HepG2 (cell line): Measurements from ENCODE around the gene PPP1R9A. TPM values are rescaled to one million over a fixed set of nuclear protein-coding genes. Genes with fewer than 3 reads are reported as not detected.

Experiments used
- ATAC-seq: fragments of 200-7000 bp; cut with Tn5 transposase; 3 replicates; pipeline ENCODE4 v1.9.1; 2020; ENCODE audit warnings: mild to moderate bottlenecking, moderate library complexity
- BruUV-seq: library from RNA; stranded (reverse); fragments of 400-500 nt; replicated peaks from 2 replicates; lab custom pipeline; 2021; lab: Mats Ljungman, UMichigan
- CTCF ChIA-PET: fragments of 300-600 bp; formaldehyde crosslinking; extraction: SDS; loops from one replicate; lab custom pipeline; 2021; ENCODE audit warnings: low total read pairs, inconsistent platforms, low intra/inter-chr PET ratio; lab: Yijun Ruan, JAX
- POLR2A ChIA-PET: fragments of 350-600 bp; sonication (Branson Sonifier 250); formaldehyde crosslinking; loops from one replicate; lab custom pipeline; 2020; ENCODE audit warnings: antibody characterized with exemption, inconsistent platforms; lab: Yijun Ruan, JAX
- DNase-seq: peaks from one replicate; pipeline ENCODE4 v3.0.0-alpha.2; 2015; ENCODE audit warnings: low spot score
- FAIRE-seq: peaks from 3 replicates; lab custom pipeline; 2011; peaks lifted over from hg19 to GRCh38; lab: Jason Lieb, UNC
- H2AFZ ChIP-seq: one replicate; pipeline ENCODE4 v1.6.1; 2011; ENCODE audit warnings: low read length, inconsistent platforms
- H3K27ac ChIP-seq: fragments of 300-600 bp; 3 replicates; pipeline ENCODE4 v1.8.0; 2011; ENCODE audit warnings: mixed run types, mild to moderate bottlenecking, mixed read lengths, low read length, inconsistent platforms; ENCODE audit not compliant: insufficient read depth; ENCODE audit errors: extremely low read length
- H3K27me3 ChIP-seq, 2 experiments: fragments of 200-600 bp in 1 of 2; 2 replicates in 1 of 2; 3 replicates in 1 of 2; pipeline versions ENCODE4 v1.6.0 to v1.8.0; 2011; ENCODE audit warnings: low read length in 2 of 2, mild to moderate bottlenecking in 2 of 2, moderate library complexity in 2 of 2, inconsistent platforms in 1 of 2; ENCODE audit not compliant: insufficient read depth in 2 of 2, control insufficient read depth in 1 of 2
- H3K36me3 ChIP-seq, 2 experiments: fragments of 200-600 bp in 1 of 2; replicated peaks in 1 of 2; 2 replicates in 1 of 2; 3 replicates in 1 of 2; pipeline versions ENCODE4 v1.5.1 to v1.8.0; 2011; ENCODE audit warnings: low read length in 2 of 2, inconsistent platforms in 1 of 2; ENCODE audit not compliant: insufficient read depth in 2 of 2, control insufficient read depth in 1 of 2
- H3K4me1 ChIP-seq: 2 replicates; pipeline ENCODE4 v1.5.1; 2012; ENCODE audit warnings: low read length, inconsistent platforms; ENCODE audit not compliant: insufficient read depth
- H3K4me2 ChIP-seq: 2 replicates; pipeline ENCODE4 v1.6.0; 2011; ENCODE audit warnings: low read depth, low read length, inconsistent platforms
- H3K4me3 ChIP-seq, 3 experiments: fragments of 200-600 bp in 1 of 3; sonication (generic), shearing (Covaris generic) in 1 of 3; replicated peaks in 1 of 3; 2 replicates each; pipeline ENCODE4 v1.5.1; 2011 to 2016; ENCODE audit warnings: low read length in 3 of 3, inconsistent platforms in 2 of 3, low read depth in 2 of 3, mild to moderate bottlenecking in 2 of 3, control low read depth in 1 of 3, mixed read lengths in 1 of 3; ENCODE audit not compliant: insufficient read depth in 1 of 3
- H3K79me2 ChIP-seq: one replicate; pipeline ENCODE4 v1.6.1; 2011; ENCODE audit warnings: low read length, inconsistent platforms; ENCODE audit not compliant: insufficient read depth
- H3K9ac ChIP-seq: 2 replicates; pipeline ENCODE4 v1.6.0; 2011; ENCODE audit warnings: mild to moderate bottlenecking, low read depth, low read length, inconsistent platforms; ENCODE audit not compliant: insufficient read depth
- H3K9me3 ChIP-seq: 2 replicates; pipeline ENCODE4 v1.5.1; 2012; ENCODE audit warnings: mild to moderate bottlenecking, low read length
- H4K20me1 ChIP-seq: 2 replicates; pipeline ENCODE4 v1.6.0; 2011; ENCODE audit warnings: inconsistent platforms, mild to moderate bottlenecking, low read length, moderate library complexity; ENCODE audit not compliant: insufficient read depth
- PHB2 ChIP-seq: fragments of 450-650 bp; IDR thresholded peaks from 2 replicates; pipeline ENCODE4 v1.6.1; 2018; ENCODE audit not compliant: partially characterized antibody
- PHF8 ChIP-seq: sonication (generic); formaldehyde crosslinking; IDR thresholded peaks from 2 replicates; pipeline ENCODE4 v1.5.0; 2020; ENCODE audit warnings: missing genetic modification reagents
- SATB2 ChIP-seq: sonication (generic); formaldehyde crosslinking; IDR thresholded peaks from 2 replicates; pipeline ENCODE4 v1.5.0; 2020; ENCODE audit warnings: missing genetic modification reagents
- SMC3 ChIP-seq: IDR thresholded peaks from 2 replicates; pipeline ENCODE4 v1.6.1; 2011; ENCODE audit warnings: low read length, improper control_type of control experiment
- ZFP90 ChIP-seq: sonication (generic); formaldehyde crosslinking; IDR thresholded peaks from 2 replicates; pipeline ENCODE4 v1.8.0; 2022; ENCODE audit warnings: missing genetic modification reagents, mild to moderate bottlenecking, inconsistent platforms, borderline replicate concordance
- ZNF24 ChIP-seq: fragments of 450-650 bp; IDR thresholded peaks from 2 replicates; pipeline ENCODE4 v1.6.1; 2017; ENCODE audit warnings: antibody characterized with exemption, mild to moderate bottlenecking
- ZNF780A ChIP-seq: sonication (generic); formaldehyde crosslinking; IDR thresholded peaks from 2 replicates; pipeline ENCODE4 v1.8.0; 2022; ENCODE audit warnings: mild to moderate bottlenecking, missing genetic modification reagents, moderate library complexity
- WGBS: methylation state at CpG from one replicate; pipeline ENCODE4 v1.1.6; 2017; ENCODE audit warnings: low lambda C conversion rate; 5-methylcytosine and 5-hydroxymethylcytosine counted together
- in situ Hi-C: cut with HindIII; loops from 2 replicates; pipeline ENCODE4 v1.10.0; 2017; ENCODE audit warnings: low pct_unique_long_range_greater_than_20kb; ENCODE audit not compliant: extremely low pct_ligation_motif_present
- intact Hi-C: fragments of 100-400 bp; cut with micrococcal nuclease; formaldehyde crosslinking; loops from one replicate; pipeline ENCODE4 v1.10.0; 2022; ENCODE audit not compliant: unreplicated experiment
- polyA plus RNA-seq, 8 experiments: library from polyadenylated mRNA; depleted of rRNA in 3 of 8; stranded (reverse) in 7 of 8; unstranded in 1 of 8; fragments of >200 nt; fragmentation: Illumina TruSeq in 4 of 8; extraction: Trizol in 4 of 8; gene quantifications; 2 replicates each; pipeline versions ENCODE4 v1.2.1 to v1.2.3, GENCODE V29; 2011 to 2016; ENCODE audit warnings: low read depth in 4 of 8, missing spikeins in 1 of 8, mixed read lengths in 1 of 8; ENCODE audit not compliant: insufficient read depth in 1 of 8
- total RNA-seq, 5 experiments: library from RNA; depleted of rRNA; stranded (reverse); fragments of >200 nt; fragmentation: Illumina TruSeq; extraction: Trizol; gene quantifications; 2 replicates each; pipeline ENCODE4 v1.2.3, GENCODE V29; 2016; ENCODE audit warnings: low read depth in 1 of 5
- TF ChIP-seq, protein P1 (sequence below): sonication (generic); formaldehyde crosslinking; IDR thresholded peaks from 2 replicates; pipeline ENCODE4 v1.4.0; 2020; ENCODE audit warnings: missing genetic modification reagents, mild to moderate bottlenecking, borderline replicate concordance
- TF ChIP-seq, protein P2 (sequence below): sonication (generic); formaldehyde crosslinking; IDR thresholded peaks from 2 replicates; pipeline ENCODE4 v1.5.1; 2020; ENCODE audit warnings: missing genetic modification reagents, mild to moderate bottlenecking, borderline replicate concordance

Gene PPP1R9A
- total and polyA plus RNA-seq, 2 of the 13 experiments (the other 11 are each of a cell fraction or from before 2014, with no cell fraction given): 11.4 to 31.9 TPM

- CTCF ChIA-PET: no interaction called here
- DNase-seq: no peak
- Histone ChIP-seq H4K20me1 (peaks cover 14% of the 10 kb centered on the region; the same call in 1 of the 2 replicates), H3K79me2 (peaks cover 38% of the 10 kb centered on the region), H2AFZ (no peak overlapping the region), H3K4me2 (no peak overlapping the region), H3K36me3 (no peaks in the 10 kb centered on the region), H3K27me3 (no peaks in the 10 kb centered on the region), H3K4me3 (no peak overlapping the region), H3K9me3 (no peaks in the 10 kb centered on the region), H3K4me1 (peaks cover 68% of the 10 kb centered on the region), H3K9ac (no peak overlapping the region), H3K27ac (no peak overlapping the region)
- WGBS: 99% methylated on average over 3 of the region's 3 CpGs
- POLR2A ChIA-PET: no interaction called here
- in situ Hi-C loops: no loop called here
- TF ChIP-seq PHB2 (no peak), SATB2 (CRISPR knock-in tag) (no peak)
- TF ChIP-seq, protein P1, sequence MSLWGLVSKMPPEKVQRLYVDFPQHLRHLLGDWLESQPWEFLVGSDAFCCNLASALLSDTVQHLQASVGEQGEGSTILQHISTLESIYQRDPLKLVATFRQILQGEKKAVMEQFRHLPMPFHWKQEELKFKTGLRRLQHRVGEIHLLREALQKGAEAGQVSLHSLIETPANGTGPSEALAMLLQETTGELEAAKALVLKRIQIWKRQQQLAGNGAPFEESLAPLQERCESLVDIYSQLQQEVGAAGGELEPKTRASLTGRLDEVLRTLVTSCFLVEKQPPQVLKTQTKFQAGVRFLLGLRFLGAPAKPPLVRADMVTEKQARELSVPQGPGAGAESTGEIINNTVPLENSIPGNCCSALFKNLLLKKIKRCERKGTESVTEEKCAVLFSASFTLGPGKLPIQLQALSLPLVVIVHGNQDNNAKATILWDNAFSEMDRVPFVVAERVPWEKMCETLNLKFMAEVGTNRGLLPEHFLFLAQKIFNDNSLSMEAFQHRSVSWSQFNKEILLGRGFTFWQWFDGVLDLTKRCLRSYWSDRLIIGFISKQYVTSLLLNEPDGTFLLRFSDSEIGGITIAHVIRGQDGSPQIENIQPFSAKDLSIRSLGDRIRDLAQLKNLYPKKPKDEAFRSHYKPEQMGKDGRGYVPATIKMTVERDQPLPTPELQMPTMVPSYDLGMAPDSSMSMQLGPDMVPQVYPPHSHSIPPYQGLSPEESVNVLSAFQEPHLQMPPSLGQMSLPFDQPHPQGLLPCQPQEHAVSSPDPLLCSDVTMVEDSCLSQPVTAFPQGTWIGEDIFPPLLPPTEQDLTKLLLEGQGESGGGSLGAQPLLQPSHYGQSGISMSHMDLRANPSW: no peak
- no TSS peak for BruUV-seq
- no peak for FAIRE-seq
- intact Hi-C loops: loop anchor here (2.0 to 5.0 kb wide), 2 partner anchors 67 to 412 kb away; partner anchors contain the start of gene PPP1R9A
- ATAC-seq: no peak
Measured at GRCh38 chr7:94973844-94974243, 66.5 kb downstream of the PPP1R9A start.

- BruUV-seq: no TSS peak
- Histone ChIP-seq H3K4me1 (peaks cover 65% of the 10 kb centered on the region), H2AFZ (no peak overlapping the region)
- ChIA-PET CTCF (no interaction called here), POLR2A (interaction anchor here (1.5 kb wide), 1 partner anchor 66 kb away, joined by 3 read pairs; no protein-coding TSS in a partner anchor)
- 96% methylated on average over 4 of the region's 4 CpGs for WGBS
- TF ChIP-seq ZNF24 (no peak), PHF8 (CRISPR knock-in tag) (no peak), ZFP90 (no peak), SMC3 (no peak), ZNF780A (CRISPR knock-in tag) (no peak)
- TF ChIP-seq, protein P2, sequence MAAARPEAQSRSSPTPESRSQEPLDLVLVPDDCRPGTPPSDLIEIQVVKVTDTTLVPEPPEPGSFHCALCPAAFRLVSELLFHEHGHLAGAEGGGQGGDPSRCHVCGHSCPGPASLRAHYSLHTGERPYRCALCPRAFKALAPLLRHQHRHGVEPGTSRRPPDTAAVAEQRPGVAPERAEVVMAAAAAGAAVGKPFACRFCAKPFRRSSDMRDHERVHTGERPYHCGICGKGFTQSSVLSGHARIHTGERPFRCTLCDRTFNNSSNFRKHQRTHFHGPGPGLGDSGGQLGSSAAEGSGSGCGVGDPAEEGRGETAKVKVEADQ (CRISPR knock-in tag): no peak
- TF ChIP-seq, all 625 proteins: peak for 0
- Histone ChIP-seq H3K79me2 (peaks cover 37% of the 10 kb centered on the region), H3K9ac (no peak overlapping the region), H3K4me2 (no peak overlapping the region), H3K36me3 (no peaks in the 10 kb centered on the region), H4K20me1 (peaks cover 11% of the 10 kb centered on the region; the same call in 1 of the 2 replicates), H3K27ac (no peak overlapping the region), H3K9me3 (no peaks in the 10 kb centered on the region), H3K27me3 (no peaks in the 10 kb centered on the region), H3K4me3 (no peak overlapping the region)
- in situ Hi-C loops (no loop called here), intact Hi-C loops (loop anchor here (5.0 kb wide), 1 partner anchor 412 kb away; no protein-coding TSS in a partner anchor)
- ATAC-seq: no peak
- no peak for DNase-seq
- FAIRE-seq: no peak
Measured at GRCh38 chr7:94974423-94974822, 67.0 kb downstream of the PPP1R9A start.
